Suprapubic skin (tissue), 3 donors: Measurements from ENCODE around the gene ABCA13.

ENCODE experiments used
- POLR2A ChIP-seq, 2 donors: fragments of 450-650 bp; IDR thresholded peaks; one replicate each; pipeline ENCODE4 v1.6.1; 2017; ENCODE audit warnings: antibody characterized with exemption in 2 of 2, mild to moderate bottlenecking in 2 of 2, moderate library complexity in 2 of 2
- TF ChIP-seq, protein P1 (sequence below), 2 donors: fragments of 200-600 bp in 1 of 2; fragments of 450-650 bp in 1 of 2; sonication (generic) in 1 of 2; IDR thresholded peaks; one replicate each; pipeline ENCODE4 v1.5.1; 2016 to 2019; ENCODE audit warnings: antibody characterized with exemption in 2 of 2, mild to moderate bottlenecking in 1 of 2, moderate library complexity in 1 of 2

DNA sequence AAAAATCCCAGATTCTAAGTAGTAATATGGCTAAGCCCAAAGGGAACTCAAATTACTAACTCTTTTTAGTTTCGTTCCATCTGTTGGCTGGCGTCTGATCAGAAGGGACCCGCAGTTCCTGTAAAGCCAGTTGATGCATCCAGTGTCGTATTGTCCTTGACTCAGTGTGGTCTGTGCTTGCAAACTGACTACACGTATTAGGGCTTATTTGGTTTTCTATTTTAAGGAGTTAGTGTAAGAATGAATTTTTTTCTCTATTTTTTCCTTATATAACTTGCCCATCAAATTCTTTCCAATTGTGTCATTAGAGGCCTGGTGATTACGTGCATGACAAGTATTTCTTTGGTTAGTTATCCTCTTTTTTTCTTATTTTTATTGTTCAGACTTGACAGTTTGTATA, 9.7 kb downstream of the ABCA13 start:
- TF ChIP-seq POLR2A (IDR thresholded peaks at IDR 0.05): no peak
- TF ChIP-seq, protein P1, sequence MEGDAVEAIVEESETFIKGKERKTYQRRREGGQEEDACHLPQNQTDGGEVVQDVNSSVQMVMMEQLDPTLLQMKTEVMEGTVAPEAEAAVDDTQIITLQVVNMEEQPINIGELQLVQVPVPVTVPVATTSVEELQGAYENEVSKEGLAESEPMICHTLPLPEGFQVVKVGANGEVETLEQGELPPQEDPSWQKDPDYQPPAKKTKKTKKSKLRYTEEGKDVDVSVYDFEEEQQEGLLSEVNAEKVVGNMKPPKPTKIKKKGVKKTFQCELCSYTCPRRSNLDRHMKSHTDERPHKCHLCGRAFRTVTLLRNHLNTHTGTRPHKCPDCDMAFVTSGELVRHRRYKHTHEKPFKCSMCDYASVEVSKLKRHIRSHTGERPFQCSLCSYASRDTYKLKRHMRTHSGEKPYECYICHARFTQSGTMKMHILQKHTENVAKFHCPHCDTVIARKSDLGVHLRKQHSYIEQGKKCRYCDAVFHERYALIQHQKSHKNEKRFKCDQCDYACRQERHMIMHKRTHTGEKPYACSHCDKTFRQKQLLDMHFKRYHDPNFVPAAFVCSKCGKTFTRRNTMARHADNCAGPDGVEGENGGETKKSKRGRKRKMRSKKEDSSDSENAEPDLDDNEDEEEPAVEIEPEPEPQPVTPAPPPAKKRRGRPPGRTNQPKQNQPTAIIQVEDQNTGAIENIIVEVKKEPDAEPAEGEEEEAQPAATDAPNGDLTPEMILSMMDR (IDR thresholded peaks at IDR 0.05): no peak
